HUES6 (cell line): Measurements from ENCODE around the gene TRIO.

Experiments
- H3K27ac ChIP-seq: 2 replicates; pipeline ENCODE4 v1.7.0; 2013; ENCODE audit warnings: low read depth, mild to moderate bottlenecking, low read length, inconsistent platforms
- H3K27me3 ChIP-seq: 2 replicates; pipeline ENCODE4 v1.6.1; 2013; ENCODE audit warnings: low read length; ENCODE audit not compliant: control insufficient read depth, insufficient read depth
- H3K36me3 ChIP-seq: 2 replicates; pipeline ENCODE4 v1.6.1; 2013; ENCODE audit warnings: low read length; ENCODE audit not compliant: control insufficient read depth, insufficient read depth
- H3K4me1 ChIP-seq: 2 replicates; pipeline ENCODE4 v1.6.1; 2013; ENCODE audit warnings: low read length; ENCODE audit not compliant: control insufficient read depth, insufficient read depth
- H3K4me3 ChIP-seq: 2 replicates; pipeline ENCODE4 v1.5.1; 2013; ENCODE audit warnings: low read depth, low read length
- H3K9ac ChIP-seq: one replicate; pipeline ENCODE4 v1.6.1; 2013; ENCODE audit warnings: mild to moderate bottlenecking, low read length
- H3K9me3 ChIP-seq: 2 replicates; pipeline ENCODE4 v1.6.1; 2013; ENCODE audit warnings: low read depth, low read length; ENCODE audit not compliant: control insufficient read depth, insufficient read depth

Gene TRIO

DNA sequence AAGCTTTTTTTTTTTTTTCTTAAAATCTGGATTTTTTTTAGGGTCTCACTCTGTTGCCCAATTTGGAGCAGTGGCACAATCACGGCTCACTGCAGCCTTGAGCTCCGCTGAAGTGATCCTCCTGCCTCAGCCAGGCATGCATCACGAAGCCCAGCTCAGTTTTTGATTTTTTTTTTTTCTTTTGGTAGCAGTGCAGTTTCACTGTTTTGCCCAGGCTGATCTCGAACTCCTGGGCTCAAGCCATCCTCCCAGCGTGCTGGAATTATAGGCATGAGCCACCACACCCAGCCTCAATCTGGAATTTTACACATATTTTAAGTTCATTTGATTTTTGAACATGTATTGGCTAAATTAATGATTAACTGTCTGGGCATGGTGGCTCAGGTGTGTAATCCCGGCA lies 36.3 kb downstream of the TRIO start:
- Histone ChIP-seq H3K27me3 (no peaks in the 10 kb centered on the region), H3K4me3 (no peak overlapping the region), H3K4me1 (peaks cover 60% of the 10 kb centered on the region), H3K36me3 (no peaks in the 10 kb centered on the region), H3K9me3 (no peaks in the 10 kb centered on the region), H3K27ac (no peak overlapping the region), H3K9ac (no peak overlapping the region)

DNA sequence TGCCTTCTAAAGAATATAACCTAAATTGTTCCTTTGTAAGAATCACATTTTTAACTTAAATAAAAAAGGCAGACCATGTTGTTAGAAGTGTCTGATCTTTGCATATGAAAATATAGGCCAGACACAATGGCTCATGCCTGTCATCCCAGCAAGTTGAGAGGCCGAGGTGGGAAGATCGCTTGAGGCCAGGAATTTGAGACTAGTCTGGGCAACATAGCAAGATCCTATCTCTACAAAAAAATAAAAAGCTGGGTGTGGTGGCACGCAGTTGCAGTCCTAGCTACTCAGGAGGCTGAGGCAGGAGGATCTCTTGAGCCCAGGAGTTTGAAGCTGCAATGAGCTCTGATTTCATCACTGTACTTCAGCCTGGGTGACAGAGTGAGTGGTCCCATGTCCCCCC lies 37.3 kb downstream of the TRIO start:
- Histone ChIP-seq H3K36me3 (no peaks in the 10 kb centered on the region), H3K4me1 (peaks cover 65% of the 10 kb centered on the region), H3K4me3 (no peak overlapping the region), H3K27me3 (no peaks in the 10 kb centered on the region), H3K9ac (no peak overlapping the region), H3K9me3 (no peaks in the 10 kb centered on the region), H3K27ac (no peak overlapping the region)

DNA sequence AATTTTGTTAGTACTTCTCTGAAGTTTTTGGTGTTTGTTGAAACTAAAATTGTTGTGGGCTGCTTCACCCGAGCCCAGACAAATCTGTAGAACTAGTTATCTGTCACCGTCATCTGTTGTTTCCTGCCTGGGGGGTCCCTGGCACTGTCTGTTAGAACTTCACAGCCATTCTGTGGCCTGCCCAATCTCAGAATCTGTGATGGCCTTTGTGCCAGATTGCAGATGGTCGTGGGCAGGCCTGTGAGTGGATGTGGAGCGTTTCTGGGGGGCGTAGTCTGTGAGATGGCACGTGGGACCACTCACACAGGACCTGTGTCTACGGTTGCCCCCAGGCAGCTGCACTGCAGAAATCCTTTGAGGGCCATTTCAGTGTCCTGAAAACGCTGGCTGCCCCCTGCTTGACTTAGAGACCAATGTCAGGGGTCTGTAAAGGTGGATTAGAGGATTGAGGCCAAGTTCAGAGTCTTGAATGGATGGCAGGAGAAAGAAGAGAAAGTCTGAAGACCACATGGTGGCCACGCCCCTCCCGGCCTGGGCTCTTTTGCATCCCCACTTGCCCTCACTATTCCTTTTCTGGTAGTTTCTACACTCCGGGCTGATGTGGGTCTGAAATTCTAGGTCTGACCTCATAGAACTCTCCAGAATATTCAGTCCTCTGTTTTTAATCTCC lies 38.3 kb downstream of the TRIO start:
- Histone ChIP-seq H3K9me3 (no peaks in the 10 kb centered on the region), H3K9ac (no peak overlapping the region), H3K27ac (no peak overlapping the region), H3K36me3 (no peaks in the 10 kb centered on the region), H3K4me1 (peaks cover 74% of the 10 kb centered on the region), H3K27me3 (no peaks in the 10 kb centered on the region), H3K4me3 (no peak overlapping the region)

DNA sequence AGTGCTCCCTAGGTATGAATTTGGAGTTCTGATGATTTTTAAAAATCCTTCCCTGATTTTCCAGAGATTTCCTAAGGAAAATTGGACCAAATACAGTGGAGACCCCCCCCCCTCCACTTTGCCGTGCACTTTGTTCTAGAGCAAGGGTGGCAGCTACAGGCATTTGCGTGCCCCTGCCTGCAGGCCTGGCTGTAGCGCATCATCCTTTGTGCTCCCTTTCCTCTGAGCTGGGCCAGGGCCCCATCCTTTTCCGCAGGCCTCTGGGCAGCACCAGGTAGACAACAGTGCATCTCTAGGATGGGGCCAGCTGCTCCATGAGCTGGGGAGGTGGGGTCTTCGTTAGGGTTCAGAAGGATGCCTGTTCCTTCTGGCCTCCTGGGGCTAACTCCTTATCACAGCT lies 39.6 kb downstream of the TRIO start:
- no peaks in the 10 kb centered on the region for H3K9me3 ChIP-seq
- no peak overlapping the region for H3K4me3 ChIP-seq
- H3K4me1 ChIP-seq: peaks cover 82% of the 10 kb centered on the region
- no peak overlapping the region for H3K27ac ChIP-seq
- H3K36me3 ChIP-seq: no peaks in the 10 kb centered on the region
- H3K9ac ChIP-seq: no peak overlapping the region
- H3K27me3 ChIP-seq: no peaks in the 10 kb centered on the region

DNA sequence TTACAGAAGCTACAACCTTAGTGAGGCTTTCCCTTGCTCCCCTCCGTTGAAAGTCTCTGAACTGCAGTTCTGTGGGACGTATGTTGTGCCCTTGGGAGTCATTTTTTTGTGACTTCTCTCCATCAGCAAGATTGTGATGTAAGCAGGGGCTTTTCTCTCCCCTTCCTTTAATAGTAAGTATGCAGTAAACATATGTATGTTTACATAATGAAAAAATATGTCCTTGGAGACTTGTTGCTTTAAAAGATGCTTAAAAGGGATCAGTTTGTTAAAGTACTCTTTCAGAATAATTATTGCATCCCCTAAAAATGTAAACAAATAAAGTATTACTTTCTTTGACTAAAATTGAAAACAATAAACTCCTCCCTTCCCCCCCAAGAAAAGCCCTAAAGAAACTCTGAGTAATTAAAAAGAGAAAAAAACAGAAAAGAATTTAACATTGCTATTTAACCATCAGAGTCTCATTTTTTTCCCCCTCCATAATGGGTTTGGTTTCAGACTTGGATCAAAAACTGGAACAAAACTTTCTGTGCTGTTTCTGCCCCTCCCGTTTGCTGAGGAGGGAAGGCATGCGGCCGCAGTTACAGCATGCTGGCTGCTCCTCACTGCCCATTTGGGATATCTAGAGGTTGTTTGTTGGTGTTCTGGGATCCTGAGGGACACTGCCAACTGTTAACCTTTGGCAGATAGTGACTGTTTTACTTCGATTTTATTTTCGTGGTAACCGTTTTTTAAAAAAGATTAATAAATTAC lies 40.2 kb downstream of the TRIO start:
- H3K4me1 ChIP-seq: peaks cover 82% of the 10 kb centered on the region

DNA sequence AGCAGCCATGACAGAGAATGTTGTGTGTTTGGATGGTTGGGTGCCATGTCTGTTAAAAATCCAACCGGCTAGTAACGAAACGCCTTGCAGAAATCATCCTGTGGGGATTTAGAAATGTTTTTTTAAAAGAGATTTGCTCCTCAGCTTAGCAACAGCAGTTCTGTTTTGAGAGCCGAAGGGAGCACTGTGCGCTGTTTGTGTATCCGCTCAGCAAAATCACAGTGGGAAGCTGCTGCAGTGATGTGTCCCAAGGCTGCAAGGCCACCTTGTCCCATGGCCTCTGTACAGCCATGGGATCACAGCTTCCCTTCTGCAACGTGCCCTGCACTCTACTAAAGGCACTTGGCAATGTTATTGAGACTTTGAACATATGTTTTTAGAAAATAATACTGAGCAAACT lies 40.9 kb downstream of the TRIO start:
- H3K36me3 ChIP-seq: no peaks in the 10 kb centered on the region
- peaks cover 84% of the 10 kb centered on the region for H3K4me1 ChIP-seq
- H3K4me3 ChIP-seq: no peak overlapping the region
- no peaks in the 10 kb centered on the region for H3K27me3 ChIP-seq
- no peaks in the 10 kb centered on the region for H3K9me3 ChIP-seq
- H3K27ac ChIP-seq: no peak overlapping the region
- H3K9ac ChIP-seq: no peak overlapping the region

More for the DNA sequence above, 40.2 kb downstream of the TRIO start:
- no peaks in the 10 kb centered on the region for H3K9me3 ChIP-seq
- no peaks in the 10 kb centered on the region for H3K27me3 ChIP-seq
- H3K36me3 ChIP-seq: no peaks in the 10 kb centered on the region
- no peak overlapping the region for H3K9ac ChIP-seq
- no peak overlapping the region for H3K4me3 ChIP-seq
- no peak overlapping the region for H3K27ac ChIP-seq

DNA sequence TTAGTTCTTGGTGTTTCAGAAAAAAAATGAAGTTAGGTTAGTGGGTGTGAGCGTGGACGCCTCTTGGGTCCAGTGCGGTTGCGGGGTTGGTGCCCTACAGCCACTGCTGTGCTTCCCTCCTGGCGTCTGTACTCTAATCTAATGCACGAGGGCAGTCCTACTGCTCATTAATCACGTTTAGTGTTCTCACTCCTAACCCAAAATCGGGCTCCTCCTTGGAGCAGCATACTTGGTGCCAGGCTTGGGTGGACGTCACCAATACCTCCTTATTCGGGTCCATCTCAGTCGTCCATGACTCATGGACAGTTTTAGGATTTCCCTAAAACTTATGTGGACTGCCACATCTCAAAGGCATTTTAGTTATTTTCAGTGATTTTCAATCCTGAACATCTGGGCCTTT lies 41.6 kb downstream of the TRIO start:
- H3K9ac ChIP-seq: no peak overlapping the region
- H3K27me3 ChIP-seq: no peaks in the 10 kb centered on the region
- H3K4me1 ChIP-seq: peaks cover 81% of the 10 kb centered on the region
- H3K36me3 ChIP-seq: no peaks in the 10 kb centered on the region
- H3K27ac ChIP-seq: no peak overlapping the region
- no peak overlapping the region for H3K4me3 ChIP-seq
- no peaks in the 10 kb centered on the region for H3K9me3 ChIP-seq

DNA sequence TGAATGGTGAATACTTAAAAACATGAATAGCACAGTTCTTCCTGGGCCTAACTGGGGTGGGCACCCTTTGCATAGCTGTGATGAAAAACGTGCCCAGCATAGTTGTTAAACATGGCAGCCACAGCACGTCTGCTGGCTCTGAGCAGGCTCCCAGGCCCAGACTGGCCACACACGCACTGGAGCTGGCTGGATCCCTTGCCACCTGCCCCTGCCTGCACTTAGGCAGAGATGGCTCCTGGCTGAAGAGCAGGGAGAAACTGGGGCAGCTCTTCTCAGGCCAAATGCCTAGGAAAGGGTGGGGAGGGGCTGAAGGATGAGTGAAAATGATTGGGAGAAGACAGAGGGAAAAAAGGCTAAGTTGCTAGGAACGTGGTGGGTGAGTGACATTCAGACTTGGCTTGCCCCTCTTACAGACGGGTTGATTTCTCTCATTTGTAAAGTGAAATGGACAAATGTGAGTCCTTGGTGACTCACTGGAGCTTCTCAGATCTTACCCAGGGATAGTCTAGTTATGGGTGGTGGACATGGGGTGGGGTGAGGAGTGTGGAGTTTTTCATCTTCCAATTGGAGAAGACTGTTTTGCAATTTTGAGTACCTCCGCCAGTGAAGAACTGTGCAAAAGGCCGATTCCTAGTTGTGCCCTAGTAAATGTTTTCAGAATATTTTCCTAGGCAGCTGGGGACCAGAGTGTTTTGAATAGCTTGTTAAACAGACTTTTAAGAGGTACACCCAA lies 42.4 kb downstream of the TRIO start:
- no peak overlapping the region for H3K9ac ChIP-seq
- no peak overlapping the region for H3K27ac ChIP-seq
- H3K4me1 ChIP-seq: peaks cover 86% of the 10 kb centered on the region

DNA sequence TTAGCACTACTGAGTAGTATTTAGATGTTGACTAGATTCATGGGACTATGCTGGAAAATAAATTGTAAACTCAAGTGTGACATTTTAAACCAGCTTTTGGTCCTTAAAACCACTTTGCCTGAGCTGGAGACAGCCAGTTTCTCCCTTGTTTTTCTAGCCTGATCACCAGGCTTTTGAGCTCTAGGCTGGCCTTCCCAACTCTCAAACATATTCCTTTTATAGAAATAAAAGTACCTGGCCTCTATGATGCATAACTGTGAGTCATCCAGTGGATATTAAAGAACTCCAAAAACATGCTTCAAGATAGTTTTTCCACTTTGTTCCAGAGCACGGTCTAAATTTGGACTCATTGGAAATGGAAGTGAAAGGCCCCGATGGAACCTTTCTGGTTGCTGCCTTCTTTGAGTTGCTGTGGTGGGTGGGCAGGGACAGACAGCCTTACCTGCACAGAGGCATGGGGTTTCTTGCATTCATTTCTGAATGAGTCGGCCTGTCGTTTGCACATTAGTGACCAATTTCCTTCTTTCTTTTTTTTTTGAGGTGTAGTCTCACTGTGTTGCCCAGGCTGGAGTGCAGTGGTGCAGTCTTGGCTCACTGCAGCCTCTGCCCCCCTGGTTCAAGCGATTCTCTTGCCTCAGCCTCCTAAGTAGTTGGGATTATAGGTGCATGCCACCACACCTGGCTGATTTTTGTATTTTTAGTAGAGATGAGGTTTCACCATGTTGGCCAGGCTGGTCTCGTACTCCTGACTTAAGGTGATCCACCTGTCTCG lies 43.1 kb downstream of the TRIO start:
- Histone ChIP-seq H3K27me3 (no peaks in the 10 kb centered on the region), H3K9me3 (no peaks in the 10 kb centered on the region), H3K4me3 (no peak overlapping the region), H3K36me3 (no peaks in the 10 kb centered on the region), H3K27ac (no peak overlapping the region), H3K4me1 (peaks cover 83% of the 10 kb centered on the region), H3K9ac (no peak overlapping the region)

More for the DNA sequence above, 42.4 kb downstream of the TRIO start:
- Histone ChIP-seq H3K9me3 (no peaks in the 10 kb centered on the region), H3K4me3 (no peak overlapping the region), H3K27me3 (no peaks in the 10 kb centered on the region), H3K36me3 (no peaks in the 10 kb centered on the region)

DNA sequence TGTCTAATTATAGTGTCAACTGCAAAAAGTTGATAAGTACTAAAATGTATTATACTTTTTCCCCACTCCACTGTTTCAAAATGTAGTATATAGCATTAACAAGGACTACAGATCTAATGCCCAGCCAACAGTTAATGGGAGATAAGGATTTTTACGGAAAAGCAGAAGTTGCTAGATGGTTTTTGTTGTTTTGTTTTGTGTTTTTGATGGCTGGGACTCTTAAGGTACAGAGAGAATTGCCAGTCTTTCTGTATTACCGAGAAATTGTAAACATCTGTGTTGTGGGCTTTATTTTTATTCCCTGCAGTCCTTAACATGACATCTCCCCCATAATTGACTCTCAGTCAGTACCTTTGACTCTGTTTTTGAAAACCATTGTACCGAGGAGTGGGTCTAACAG lies 44.0 kb downstream of the TRIO start:
- no peaks in the 10 kb centered on the region for H3K9me3 ChIP-seq
- H3K27ac ChIP-seq: no peak overlapping the region
- H3K4me1 ChIP-seq: peaks cover 74% of the 10 kb centered on the region
- no peak overlapping the region for H3K4me3 ChIP-seq
- no peaks in the 10 kb centered on the region for H3K27me3 ChIP-seq
- H3K9ac ChIP-seq: no peak overlapping the region
- no peaks in the 10 kb centered on the region for H3K36me3 ChIP-seq
